SK-N-SH (cell line): ENCODE results near the gene HS1BP3. TPM values are rescaled to one million over a fixed set of nuclear protein-coding genes. Genes with fewer than 3 reads are reported as not detected.

Experiments used
- CTCF ChIA-PET: fragments of 300-600, 350-600 bp; formaldehyde crosslinking; extraction: SDS; loops from one replicate; lab custom pipeline; 2021; lab: Yijun Ruan, JAX
- POLR2A ChIA-PET: fragments of 350-600 bp; sonication (Branson Sonifier 250); formaldehyde crosslinking; extraction: SDS; loops from one replicate; lab custom pipeline; 2020; ENCODE audit warnings: antibody characterized with exemption, inconsistent platforms; lab: Yijun Ruan, JAX
- DNase-seq: peaks from one replicate; pipeline ENCODE4 v3.0.0; 2012
- H2AFZ ChIP-seq: fragments of 200-600 bp; sonication (generic); 2 replicates; pipeline ENCODE4 v1.8.1; 2016; ENCODE audit warnings: antibody characterized with exemption, mild to moderate bottlenecking, low read depth
- H3F3A ChIP-seq: fragments of 200-600 bp; sonication (generic); replicated peaks from 2 replicates; pipeline ENCODE3; 2016; ENCODE audit warnings: antibody characterized with exemption, mild to moderate bottlenecking; ENCODE audit not compliant: insufficient read depth
- H3K27ac ChIP-seq, 2 experiments: fragments of 200-500 bp in 1 of 2; fragments of 200-600 bp in 1 of 2; sonication (Bioruptor generic) in 1 of 2; sonication (generic), shearing (Covaris generic) in 1 of 2; 2 replicates each; pipeline versions ENCODE4 v1.5.1 to v1.6.1; 2014 to 2016; ENCODE audit warnings: low read depth in 2 of 2, inconsistent platforms in 1 of 2, low read length in 1 of 2, mild to moderate bottlenecking in 1 of 2, mixed read lengths in 1 of 2
- H3K27me3 ChIP-seq: fragments of 200-600 bp; sonication (generic), shearing (Covaris generic); 2 replicates; pipeline ENCODE4 v1.6.1; 2016; ENCODE audit warnings: mixed run types; ENCODE audit not compliant: insufficient read depth
- H3K36me3 ChIP-seq, 2 experiments: fragments of 200-500 bp in 1 of 2; fragments of 200-600 bp in 1 of 2; sonication (Bioruptor generic) in 1 of 2; sonication (generic) in 1 of 2; replicated peaks in 1 of 2; 2 replicates each; pipeline versions ENCODE3 to v1.5.1; 2014 to 2016; ENCODE audit warnings: low read length in 1 of 2, mild to moderate bottlenecking in 1 of 2; ENCODE audit not compliant: insufficient read depth in 2 of 2, control insufficient read depth in 1 of 2
- H3K4me1 ChIP-seq, 2 experiments: fragments of 200-500 bp in 1 of 2; fragments of 200-600 bp in 1 of 2; sonication (Bioruptor generic) in 1 of 2; sonication (generic), shearing (Covaris generic) in 1 of 2; 2 replicates each; pipeline versions ENCODE4 v1.5.1 to v1.6.1; 2014 to 2016; ENCODE audit warnings: low read depth in 1 of 2, low read length in 1 of 2, mixed run types in 1 of 2; ENCODE audit not compliant: insufficient read depth in 2 of 2, control insufficient read depth in 1 of 2
- H3K4me2 ChIP-seq: fragments of 200-600 bp; sonication (generic), shearing (Covaris generic); 2 replicates; pipeline ENCODE4 v1.6.1; 2017; ENCODE audit warnings: mixed run types
- H3K4me3 ChIP-seq, 2 experiments: fragments of 200-500 bp in 1 of 2; fragments of 200-600 bp in 1 of 2; sonication (Bioruptor generic) in 1 of 2; sonication (generic), shearing (Covaris generic) in 1 of 2; 2 replicates each; pipeline versions ENCODE4 v1.5.1 to v1.8.1; 2014 to 2016; ENCODE audit warnings: low read depth in 2 of 2, inconsistent platforms in 1 of 2, low read length in 1 of 2, mild to moderate bottlenecking in 1 of 2, mixed read lengths in 1 of 2, moderate library complexity in 1 of 2
- H3K79me2 ChIP-seq: fragments of 200-600 bp; sonication (generic); 2 replicates; pipeline ENCODE4 v1.8.1; 2017; ENCODE audit warnings: mild to moderate bottlenecking; ENCODE audit not compliant: insufficient read depth
- H3K9ac ChIP-seq: fragments of 200-600 bp; sonication (generic); 2 replicates; pipeline ENCODE4 v1.6.1; 2017; ENCODE audit warnings: mixed run types
- H3K9me2 ChIP-seq: fragments of 200-600 bp; sonication (generic); 2 replicates; pipeline ENCODE4 v1.6.1; 2017; ENCODE audit warnings: mixed run types
- H3K9me3 ChIP-seq: fragments of 200-600 bp; sonication (generic); 2 replicates; pipeline ENCODE4 v1.6.1; 2017; ENCODE audit warnings: mixed run types, mild to moderate bottlenecking, moderate library complexity
- H4K20me1 ChIP-seq: fragments of 200-600 bp; sonication (generic); 2 replicates; pipeline ENCODE4 v1.6.1; 2017; ENCODE audit warnings: mild to moderate bottlenecking, mixed run types; ENCODE audit not compliant: insufficient read depth
- FOSL2 ChIP-seq: IDR thresholded peaks from 2 replicates; pipeline ENCODE4 v1.4.0; 2012; ENCODE audit warnings: low read depth, mild to moderate bottlenecking, moderate library complexity, borderline replicate concordance
- FOXJ3 ChIP-seq: sonication (generic); formaldehyde crosslinking; IDR thresholded peaks from 2 replicates; pipeline ENCODE4 v1.5.1; 2020; ENCODE audit warnings: mild to moderate bottlenecking, missing genetic modification reagents
- MEF2A ChIP-seq: IDR thresholded peaks from 2 replicates; pipeline ENCODE4 v1.4.0; 2012; ENCODE audit warnings: low read depth, borderline replicate concordance
- POLR2AphosphoS5 ChIP-seq: IDR thresholded peaks from 2 replicates; pipeline ENCODE4 v1.6.1; 2012; ENCODE audit warnings: low read depth, low read length
- RAD21 ChIP-seq: IDR thresholded peaks from 2 replicates; pipeline ENCODE4 v1.6.1; 2012; ENCODE audit warnings: mild to moderate bottlenecking, low read length
- RFX5 ChIP-seq: IDR thresholded peaks from 2 replicates; pipeline ENCODE4 v1.6.1; 2012; ENCODE audit warnings: mild to moderate bottlenecking, improper control_type of control experiment, low read length
- SIN3A ChIP-seq: IDR thresholded peaks from 2 replicates; pipeline ENCODE4 v1.6.1; 2012; ENCODE audit warnings: low read depth, mild to moderate bottlenecking, low read length, moderate library complexity, borderline replicate concordance
- TAF1 ChIP-seq: IDR thresholded peaks from 2 replicates; pipeline ENCODE4 v1.6.1; 2012; ENCODE audit warnings: low read depth, mild to moderate bottlenecking, low read length, moderate library complexity, borderline replicate concordance
- TCF12 ChIP-seq: IDR thresholded peaks from 2 replicates; pipeline ENCODE4 v1.4.0; 2012
- TEAD4 ChIP-seq: IDR thresholded peaks from 2 replicates; pipeline ENCODE4 v1.4.0; 2012; ENCODE audit warnings: mild to moderate bottlenecking, borderline replicate concordance; ENCODE audit not compliant: insufficient read depth
- USF2 ChIP-seq: fragments of 150-350 bp; IDR thresholded peaks from 2 replicates; pipeline ENCODE4 v1.6.1; 2017; ENCODE audit warnings: antibody characterized with exemption, low read length, low read depth, borderline replicate concordance
- YY1 ChIP-seq: IDR thresholded peaks from 2 replicates; pipeline ENCODE4 v1.4.0; 2012; ENCODE audit warnings: low read depth, mild to moderate bottlenecking
- WGBS: methylation state at CpG from one replicate; pipeline ENCODE4 v1.1.6; 2017; ENCODE audit warnings: low lambda C conversion rate; 5-methylcytosine and 5-hydroxymethylcytosine counted together
- polyA plus RNA-seq, 3 experiments: library from polyadenylated mRNA; depleted of rRNA; stranded (reverse); fragments of >200 nt; gene quantifications; 2 replicates each; pipeline ENCODE4 v1.2.3, GENCODE V29; 2012

The HS1BP3 gene
- polyA plus RNA-seq, 1 of the 3 experiments (the other 2 are of a cell fraction) = 20.1 TPM

- Histone ChIP-seq H3K27me3 (peaks cover 87% of the 10 kb centered on the region), H3K36me3 (no peaks in the 10 kb centered on the region), H3K9me3 (no peaks in the 10 kb centered on the region), H3K9ac (no peak overlapping the region), H3K4me1 (peaks cover 0 to 21% of the 10 kb centered on the region in 2 experiments; a peak in 2 of 4 replicates), H4K20me1 (no peaks in the 10 kb centered on the region), H3K9me2 (no peaks in the 10 kb centered on the region), H3K27ac (no peak overlapping the region), H3K4me2 (no peak overlapping the region), H3K4me3 (no peak overlapping the region), H3K79me2 (no peaks in the 10 kb centered on the region), H3F3A (no peaks in the 10 kb centered on the region), H2AFZ (no peak overlapping the region)
- ChIA-PET CTCF (interaction anchor here (0.9 to 9.8 kb wide), 7 partner anchors 10 to 378 kb away, joined by 3 to 427 read pairs (median 9); partner anchors contain the start of genes APOB and HS1BP3), POLR2A (no interaction called here)
- WGBS = 37% methylated on average over 16 of the region's 17 CpGs
- DNase-seq = peak; percentile 24
- TF ChIP-seq FOXJ3 (CRISPR knock-in tag) = no peak
- TF ChIP-seq SIN3A = no peak
- no peak for TF ChIP-seq TEAD4
- TF ChIP-seq RFX5 = no peak
- no peak for TF ChIP-seq MEF2A
- TF ChIP-seq TAF1 = no peak
- TF ChIP-seq POLR2AphosphoS5 = no peak
- no peak for TF ChIP-seq RAD21
- no peak for TF ChIP-seq TCF12
- no peak for TF ChIP-seq FOSL2
These were observed 13.7 kb upstream of the HS1BP3 start for GRCh38 chr2:20664431-20665242.

GRCh38 chr2:20664071-20664390 is 13.1 kb upstream of the HS1BP3 start:
- POLR2A ChIA-PET = no interaction called here
- CTCF ChIA-PET = interaction anchor here (0.6 to 9.8 kb wide), 5 partner anchors 11 to 378 kb away, joined by 3 to 427 read pairs (median 137); partner anchors contain the start of gene HS1BP3

More at GRCh38 chr2:20664071-20664390, 13.1 kb upstream of the HS1BP3 start:
- H3K4me3 ChIP-seq = no peak overlapping the region
- H3K4me1 ChIP-seq = peaks cover 0 to 21% of the 10 kb centered on the region in 2 experiments; a peak in 2 of 4 replicates
- TF ChIP-seq YY1 (no peak), TAF1 (no peak), FOSL2 (no peak), USF2 (no peak)
- H4K20me1 ChIP-seq = no peaks in the 10 kb centered on the region
- H3K79me2 ChIP-seq = no peaks in the 10 kb centered on the region
- no peak overlapping the region for H3K9ac ChIP-seq
- H2AFZ ChIP-seq = no peak overlapping the region
- no peak overlapping the region for H3K4me2 ChIP-seq
- WGBS = 75% methylated on average over 2 of the region's 2 CpGs
- H3K9me2 ChIP-seq = no peaks in the 10 kb centered on the region
- H3F3A ChIP-seq = no peaks in the 10 kb centered on the region
- no peaks in the 10 kb centered on the region for H3K9me3 ChIP-seq
- H3K27ac ChIP-seq = no peak overlapping the region
- DNase-seq = peak; percentile 26
- H3K36me3 ChIP-seq = no peaks in the 10 kb centered on the region
- peaks cover 87% of the 10 kb centered on the region for H3K27me3 ChIP-seq
